Calu3 (cell line): Measurements from ENCODE around the gene NOL9. TPM values are rescaled to one million over a fixed set of nuclear protein-coding genes. Genes with fewer than 3 reads are reported as not detected.

Experiments used
- BruUV-seq: library from RNA; stranded (reverse); fragments of 400-500 nt; replicated peaks from 2 replicates; lab custom pipeline; 2021; lab: Mats Ljungman, UMichigan
- CTCF ChIA-PET: fragments of 300-600 bp; sonication (Branson Sonifier 250); formaldehyde crosslinking; loops from one replicate; lab custom pipeline; 2022; ENCODE audit warnings: antibody characterized with exemption; lab: Charles Lee
- DNase-seq: peaks from one replicate; pipeline ENCODE4 v3.0.0; 2022
- H3K27ac Mint-ChIP-seq: one replicate; pipeline ENCODE4 v1.8.0; 2022; ENCODE audit warnings: mixed read lengths; ENCODE audit not compliant: unreplicated experiment
- H3K27me3 Mint-ChIP-seq: one replicate; pipeline ENCODE4 v1.8.0; 2022; ENCODE audit warnings: mixed read lengths; ENCODE audit not compliant: unreplicated experiment
- H3K36me3 Mint-ChIP-seq: one replicate; pipeline ENCODE4 v1.8.0; 2022; ENCODE audit warnings: mild to moderate bottlenecking, moderate library complexity, mixed read lengths; ENCODE audit not compliant: insufficient read depth, unreplicated experiment
- H3K4me1 Mint-ChIP-seq: one replicate; pipeline ENCODE4 v1.8.0; 2022; ENCODE audit warnings: mild to moderate bottlenecking, low read depth, mixed read lengths; ENCODE audit not compliant: unreplicated experiment
- H3K4me3 Mint-ChIP-seq: one replicate; pipeline ENCODE4 v1.8.0; 2022; ENCODE audit warnings: mild to moderate bottlenecking, low read depth, moderate library complexity, mixed read lengths; ENCODE audit not compliant: unreplicated experiment
- H3K9me3 Mint-ChIP-seq: one replicate; pipeline ENCODE4 v1.8.0; 2022; ENCODE audit warnings: low read depth, mixed read lengths; ENCODE audit not compliant: unreplicated experiment
- CTCF ChIP-seq: fragments of 200-600 bp; IDR thresholded peaks from one replicate; pipeline ENCODE4 v1.8.0; 2022; ENCODE audit warnings: antibody characterized with exemption; ENCODE audit not compliant: unreplicated experiment
- intact Hi-C: fragments of 100-400 bp; cut with micrococcal nuclease; formaldehyde crosslinking; loops from one replicate; pipeline ENCODE4 v1.10.0; 2022; ENCODE audit not compliant: unreplicated experiment
- total RNA-seq: library from RNA; stranded (reverse); gene quantifications from 2 replicates; pipeline ENCODE4 v1.2.3, GENCODE V29; 2022

The NOL9 gene
- total RNA-seq, 1 experiment from 2014 or later = 30.4 TPM

GRCh38 chr1:6513320-6513801 is 41.0 kb downstream of the NOL9 start:
- H3K27me3 Mint-ChIP-seq = peaks cover 5% of the 10 kb centered on the region
- DNase-seq = no peak
- no peaks in the 10 kb centered on the region for H3K4me1 Mint-ChIP-seq
- intact Hi-C loops = no loop called here
- H3K27ac Mint-ChIP-seq = no peak overlapping the region
- H3K9me3 Mint-ChIP-seq = no peaks in the 10 kb centered on the region
- H3K36me3 Mint-ChIP-seq = no peaks in the 10 kb centered on the region
- H3K4me3 Mint-ChIP-seq = no peak overlapping the region
- CTCF ChIA-PET = no interaction called here
- no peak for TF ChIP-seq CTCF
- no TSS peak for BruUV-seq

- Mint-ChIP-seq H3K27ac (no peak overlapping the region), H3K36me3 (no peaks in the 10 kb centered on the region), H3K4me1 (no peaks in the 10 kb centered on the region), H3K27me3 (peaks cover 10% of the 10 kb centered on the region), H3K4me3 (no peak overlapping the region), H3K9me3 (no peaks in the 10 kb centered on the region)
- DNase-seq = no peak
- no peak for TF ChIP-seq CTCF
- CTCF ChIA-PET = no interaction called here
- BruUV-seq = no TSS peak
- intact Hi-C loops = no loop called here
These were observed 41.4 kb downstream of the NOL9 start for GRCh38 chr1:6512908-6513280.

- no peak for DNase-seq
- TF ChIP-seq CTCF = no peak
- Mint-ChIP-seq H3K4me1 (no peaks in the 10 kb centered on the region), H3K27ac (no peak overlapping the region), H3K27me3 (peaks cover 10% of the 10 kb centered on the region), H3K36me3 (no peaks in the 10 kb centered on the region), H3K4me3 (no peak overlapping the region), H3K9me3 (no peaks in the 10 kb centered on the region)
- intact Hi-C loops = no loop called here
- no TSS peak for BruUV-seq
- CTCF ChIA-PET = no interaction called here
These were observed 41.9 kb downstream of the NOL9 start for GRCh38 chr1:6512245-6512907.

- CTCF ChIA-PET = no interaction called here
- intact Hi-C loops = no loop called here
- Mint-ChIP-seq H3K27ac (no peak overlapping the region), H3K4me1 (no peaks in the 10 kb centered on the region), H3K4me3 (no peak overlapping the region), H3K9me3 (no peaks in the 10 kb centered on the region), H3K36me3 (no peaks in the 10 kb centered on the region), H3K27me3 (peaks cover 10% of the 10 kb centered on the region)
- BruUV-seq = no TSS peak
- no peak for DNase-seq
- no peak for TF ChIP-seq CTCF
These were observed 42.6 kb downstream of the NOL9 start for GRCh38 chr1:6511561-6512244.
